AG09319 (cell line): ENCODE measurements around the gene TRIM15.

Experiments used
- DNase-seq: peaks from one replicate; pipeline ENCODE4 v3.0.0-alpha.2; 2010; ENCODE audit warnings: low read depth; ENCODE audit errors: extremely low read depth
- TF ChIP-seq, protein P1 (sequence below): IDR thresholded peaks from 2 replicates; pipeline ENCODE4 v1.5.1; 2011; ENCODE audit warnings: low read depth, mild to moderate bottlenecking, inconsistent platforms, low read length, moderate library complexity

Gene TRIM15

DNA sequence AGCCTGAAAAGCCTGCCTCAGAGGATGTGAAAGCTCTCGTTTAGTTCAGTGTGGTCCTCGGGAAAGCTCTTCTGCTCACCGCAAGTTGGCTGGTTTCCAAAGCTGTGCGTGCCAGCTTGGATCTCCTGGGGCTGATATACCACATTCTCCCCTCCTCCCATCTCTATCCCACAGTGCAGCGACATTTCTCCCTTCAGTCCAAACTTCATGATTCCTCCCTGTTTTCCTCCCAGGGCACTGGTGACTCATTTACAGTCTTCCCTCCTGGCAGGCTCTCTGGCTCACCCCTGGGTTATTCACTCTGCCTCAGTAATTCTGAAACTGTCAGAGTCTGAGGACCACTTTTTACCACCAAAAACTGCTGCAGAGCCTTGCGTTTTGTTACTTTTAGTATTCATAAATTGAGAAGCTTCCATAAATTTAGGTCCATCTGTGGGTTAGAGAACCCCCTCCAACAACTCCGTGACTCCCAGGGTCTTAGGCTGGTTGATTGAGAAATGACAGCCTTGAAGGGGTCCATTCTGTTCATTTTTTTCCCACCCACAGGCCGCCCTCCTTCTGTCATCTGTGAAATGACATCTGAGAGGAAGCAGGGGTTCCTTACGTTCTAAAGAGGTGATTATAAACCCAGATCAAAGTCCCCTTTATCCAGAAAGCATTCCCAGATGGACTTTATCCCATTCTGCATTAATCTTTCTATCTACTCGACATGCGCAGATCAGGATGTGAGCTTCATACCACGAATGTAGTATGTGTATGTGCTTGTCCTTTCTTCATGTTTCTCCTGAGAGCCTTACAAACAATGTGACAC is 8.4 kb upstream of the TRIM15 start:
- DNase-seq, result peak; percentile 10

DNA sequence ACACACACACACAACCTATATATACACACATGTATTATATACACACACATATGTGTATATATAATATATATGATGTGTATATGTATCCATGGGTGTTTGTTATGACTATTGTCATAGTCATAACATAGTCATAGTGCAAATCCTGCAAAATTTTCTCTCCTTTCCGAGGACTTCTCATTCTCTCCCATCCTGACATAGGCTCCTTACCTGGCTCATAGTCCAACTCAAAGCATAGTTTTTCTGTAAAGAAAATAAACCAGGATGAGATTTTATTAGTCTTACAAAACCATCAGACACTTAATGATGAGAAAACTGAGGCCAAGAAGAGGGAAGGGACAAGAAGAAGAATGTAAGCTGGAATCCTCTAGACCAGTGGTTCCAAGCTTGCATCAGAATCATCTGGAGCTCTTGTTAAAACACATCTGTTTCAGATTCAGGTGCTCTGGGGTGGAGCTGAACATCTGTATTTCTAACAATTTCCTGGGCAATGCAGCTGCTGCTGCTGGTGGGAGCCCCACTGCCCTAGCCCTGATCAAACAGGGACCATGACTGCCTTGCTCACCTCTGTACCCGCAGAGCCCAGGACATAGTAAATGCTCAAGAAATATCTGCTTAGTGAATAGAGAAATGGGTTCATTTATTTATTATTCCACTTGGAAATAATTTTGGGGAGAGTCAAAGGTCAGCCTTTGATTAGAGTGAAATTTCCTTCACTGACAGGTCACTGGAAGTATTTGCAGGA is 7.7 kb upstream of the TRIM15 start:
- DNase-seq, result no peak
- TF ChIP-seq, protein P1, sequence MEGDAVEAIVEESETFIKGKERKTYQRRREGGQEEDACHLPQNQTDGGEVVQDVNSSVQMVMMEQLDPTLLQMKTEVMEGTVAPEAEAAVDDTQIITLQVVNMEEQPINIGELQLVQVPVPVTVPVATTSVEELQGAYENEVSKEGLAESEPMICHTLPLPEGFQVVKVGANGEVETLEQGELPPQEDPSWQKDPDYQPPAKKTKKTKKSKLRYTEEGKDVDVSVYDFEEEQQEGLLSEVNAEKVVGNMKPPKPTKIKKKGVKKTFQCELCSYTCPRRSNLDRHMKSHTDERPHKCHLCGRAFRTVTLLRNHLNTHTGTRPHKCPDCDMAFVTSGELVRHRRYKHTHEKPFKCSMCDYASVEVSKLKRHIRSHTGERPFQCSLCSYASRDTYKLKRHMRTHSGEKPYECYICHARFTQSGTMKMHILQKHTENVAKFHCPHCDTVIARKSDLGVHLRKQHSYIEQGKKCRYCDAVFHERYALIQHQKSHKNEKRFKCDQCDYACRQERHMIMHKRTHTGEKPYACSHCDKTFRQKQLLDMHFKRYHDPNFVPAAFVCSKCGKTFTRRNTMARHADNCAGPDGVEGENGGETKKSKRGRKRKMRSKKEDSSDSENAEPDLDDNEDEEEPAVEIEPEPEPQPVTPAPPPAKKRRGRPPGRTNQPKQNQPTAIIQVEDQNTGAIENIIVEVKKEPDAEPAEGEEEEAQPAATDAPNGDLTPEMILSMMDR, result no peak

More for the DNA sequence above, 8.4 kb upstream of the TRIM15 start:
- TF ChIP-seq, protein P1, result no peak

DNA sequence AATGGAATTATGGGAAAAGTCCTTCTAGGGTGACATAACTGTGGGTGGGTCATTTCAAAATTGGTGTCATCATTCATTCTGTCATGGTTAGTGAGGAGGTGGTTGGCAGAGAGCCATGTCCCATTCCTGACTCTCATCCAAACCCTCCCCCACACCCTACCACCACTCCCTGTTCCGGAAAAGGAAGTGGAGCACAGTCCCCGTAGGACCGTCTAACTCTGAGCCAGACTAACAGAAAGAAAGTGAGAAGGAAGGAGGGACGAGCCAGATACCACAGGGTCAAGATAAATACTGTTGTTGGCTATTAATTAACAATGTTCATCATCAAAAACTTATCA is 7.1 kb upstream of the TRIM15 start:
- TF ChIP-seq, protein P1, result no peak
- no peak for DNase-seq

DNA sequence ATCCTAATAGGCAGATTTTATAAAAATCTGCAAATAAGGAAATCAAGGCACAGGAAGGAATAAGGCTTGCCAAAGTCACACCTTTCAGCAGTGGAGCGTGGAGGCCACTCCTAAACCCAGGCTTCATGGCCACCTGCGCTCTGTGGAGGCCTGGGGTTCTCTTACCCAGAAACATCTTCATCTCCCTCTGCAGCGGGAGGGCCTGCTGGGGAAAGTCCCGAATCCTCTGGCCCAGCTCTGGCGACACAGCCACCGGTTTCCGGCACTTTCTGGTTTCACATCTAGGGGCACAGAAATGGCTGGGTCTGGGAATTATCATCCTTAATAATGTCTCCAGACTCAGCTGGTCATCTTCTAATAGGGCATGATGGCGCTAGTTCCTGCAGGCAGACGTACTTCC is 6.6 kb upstream of the TRIM15 start:
- DNase-seq, result no peak
- TF ChIP-seq, protein P1, result no peak

DNA sequence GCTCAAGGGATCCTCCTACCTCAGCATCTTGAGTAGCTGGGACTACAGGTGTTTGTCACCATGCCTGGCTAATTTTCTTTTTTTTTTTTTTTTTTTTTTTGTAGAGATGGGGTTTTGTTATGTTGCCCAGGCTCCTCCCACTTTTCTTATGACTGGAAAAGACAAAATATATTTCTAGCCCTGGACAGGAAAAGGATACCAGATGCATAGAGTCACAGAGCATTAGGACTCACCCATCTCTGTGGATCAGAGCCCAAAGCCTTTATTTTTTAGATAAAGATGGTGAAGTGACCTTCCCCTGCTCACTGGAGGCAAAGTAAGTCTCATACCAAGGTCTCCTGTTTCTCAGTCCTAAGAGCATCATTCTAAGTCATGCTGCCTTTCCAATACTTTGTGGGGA is 5.8 kb upstream of the TRIM15 start:
- TF ChIP-seq, protein P1, result no peak
- DNase-seq, result no peak

DNA sequence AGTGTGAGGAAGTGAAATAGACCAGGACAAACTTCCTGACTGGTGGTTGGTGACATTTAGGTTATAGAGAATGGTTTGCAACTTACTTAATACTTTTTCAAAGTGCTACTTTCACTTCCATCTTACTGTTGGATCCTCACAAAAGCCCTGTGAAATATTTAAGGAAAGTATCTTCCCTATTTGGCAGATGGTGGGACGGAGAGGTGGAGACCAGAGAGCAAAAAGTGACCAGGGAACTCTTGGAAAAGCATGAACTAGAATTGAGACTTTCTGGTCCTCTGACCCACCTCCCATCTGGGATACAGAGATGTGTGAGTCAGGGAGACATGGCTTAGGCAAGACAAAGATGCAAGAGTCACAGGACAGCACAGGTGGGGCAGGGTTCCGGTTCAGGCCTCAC is 5.3 kb upstream of the TRIM15 start:
- TF ChIP-seq, protein P1, result no peak
- DNase-seq, result no peak

DNA sequence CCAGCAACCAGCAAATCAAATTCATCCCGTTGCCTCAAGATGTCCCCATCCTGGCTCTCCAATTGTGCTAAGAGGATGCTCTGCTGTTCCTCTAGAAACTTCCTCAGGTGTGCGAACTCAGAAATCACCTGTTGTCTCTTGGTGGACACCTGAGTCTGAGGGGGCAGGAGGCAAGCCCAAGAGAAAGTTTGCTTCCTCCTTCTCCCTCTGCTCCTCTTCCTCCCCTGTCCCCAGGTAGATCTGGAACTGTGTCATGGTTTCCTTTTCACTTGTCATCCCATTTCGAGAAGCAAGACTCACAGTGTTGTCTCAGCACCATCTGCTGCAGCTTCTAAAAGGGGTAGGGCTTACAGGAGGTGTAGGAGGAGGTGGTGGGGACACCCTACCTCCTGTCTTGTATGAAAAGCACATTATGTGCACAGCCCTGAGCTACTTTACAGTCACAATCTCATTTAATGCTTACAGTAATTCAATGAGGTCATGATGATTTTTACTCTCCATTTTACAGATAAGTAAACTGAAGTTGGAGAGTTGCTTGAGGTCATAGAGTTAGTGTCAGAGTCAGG is 4.8 kb upstream of the TRIM15 start:
- TF ChIP-seq, protein P1, result no peak
- no peak for DNase-seq
